Measurements from ENCODE around the gene GYG2. TPM values are rescaled to one million over a fixed set of nuclear protein-coding genes. Genes with fewer than 3 reads are reported as not detected.
"Not testable (repeated sequence)": the region's sequence is repeated elsewhere in the genome, so short reads cannot be mapped to it uniquely, and the experiment has no call there.

Gene GYG2
- total RNA-seq, 1 donor from 2014 or later, result 0.26 TPM

- no peak for TF ChIP-seq CTCF (IDR thresholded peaks at IDR 0.05; ENCODE audit: insufficient read depth, low read length, severe bottlenecking)
- DNase-seq (ENCODE audit: low read depth) (no peak), FAIRE-seq (no peak)
- Histone ChIP-seq H3K27me3 (ENCODE audit: control insufficient read depth, insufficient read depth, low read length) (no peaks in the 10 kb centered on the region), H3K4me3 (ENCODE audit: low read depth, low read length) (no peak overlapping the region), H3K36me3 (ENCODE audit: control insufficient read depth, insufficient read depth, low read length) (no peaks in the 10 kb centered on the region)
Measured at GRCh38 chrX:2878563-2878962, 49.8 kb downstream of the GYG2 start.

DNA sequence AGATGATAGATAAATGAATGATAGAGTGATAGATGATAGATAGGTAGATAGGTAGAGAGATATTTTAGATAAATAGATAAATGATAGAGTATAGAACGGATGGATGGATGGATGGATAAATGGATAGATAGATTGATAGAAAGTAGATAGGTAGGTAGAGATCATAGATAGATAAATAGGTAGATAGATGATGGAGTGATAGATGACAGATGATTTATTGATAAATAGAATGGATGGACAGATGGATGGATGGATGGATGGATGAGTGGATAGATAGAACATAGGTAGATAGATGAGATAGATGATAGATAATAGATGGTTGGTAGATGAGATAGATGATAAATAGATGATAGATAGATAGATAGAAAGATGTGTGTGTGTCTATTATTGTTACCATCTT is 50.9 kb downstream of the GYG2 start:
- no peak for FAIRE-seq

GRCh38 chrX:2883770-2884169 is 55.0 kb downstream of the GYG2 start:
- no peak overlapping the region for H3K4me3 ChIP-seq (ENCODE audit: low read depth, low read length)
- no peaks in the 10 kb centered on the region for H3K36me3 ChIP-seq (ENCODE audit: control insufficient read depth, insufficient read depth, low read length)
- H3K27me3 ChIP-seq (ENCODE audit: control insufficient read depth, insufficient read depth, low read length), result no peaks in the 10 kb centered on the region
- FAIRE-seq (no peak), DNase-seq (ENCODE audit: low read depth) (no peak)
- TF ChIP-seq CTCF (IDR thresholded peaks at IDR 0.05; ENCODE audit: insufficient read depth, low read length, severe bottlenecking), result no peak

More for the DNA sequence above, 50.9 kb downstream of the GYG2 start:
- no peak for TF ChIP-seq CTCF (IDR thresholded peaks at IDR 0.05; ENCODE audit: insufficient read depth, low read length, severe bottlenecking)
- H3K4me3 ChIP-seq (ENCODE audit: low read depth, low read length), result no peak overlapping the region
- H3K36me3 ChIP-seq (ENCODE audit: control insufficient read depth, insufficient read depth, low read length), result no peaks in the 10 kb centered on the region
- DNase-seq (ENCODE audit: low read depth), result no peak
- no peaks in the 10 kb centered on the region for H3K27me3 ChIP-seq (ENCODE audit: control insufficient read depth, insufficient read depth, low read length)

GRCh38 chrX:2888309-2888708 is 59.6 kb downstream of the GYG2 start:
- DNase-seq (ENCODE audit: low read depth), result no peak
- no peak for TF ChIP-seq CTCF (IDR thresholded peaks at IDR 0.05; ENCODE audit: insufficient read depth, low read length, severe bottlenecking)
- no peak overlapping the region for H3K4me3 ChIP-seq (ENCODE audit: low read depth, low read length)
- H3K27me3 ChIP-seq (ENCODE audit: control insufficient read depth, insufficient read depth, low read length), result no peaks in the 10 kb centered on the region
- FAIRE-seq, result no peak
- H3K36me3 ChIP-seq (ENCODE audit: control insufficient read depth, insufficient read depth, low read length), result no peaks in the 10 kb centered on the region

- no peak for TF ChIP-seq CTCF (IDR thresholded peaks at IDR 0.05; ENCODE audit: insufficient read depth, low read length, severe bottlenecking)
- FAIRE-seq (no peak), DNase-seq (ENCODE audit: low read depth) (no peak)
- H3K4me3 ChIP-seq (ENCODE audit: low read depth, low read length), result peak overlapping the region; percentile 23
- H3K27me3 ChIP-seq (ENCODE audit: control insufficient read depth, insufficient read depth, low read length), result no peaks in the 10 kb centered on the region
- no peaks in the 10 kb centered on the region for H3K36me3 ChIP-seq (ENCODE audit: control insufficient read depth, insufficient read depth, low read length)
Measured at GRCh38 chrX:2889045-2889605, 60.4 kb downstream of the GYG2 start.

DNA sequence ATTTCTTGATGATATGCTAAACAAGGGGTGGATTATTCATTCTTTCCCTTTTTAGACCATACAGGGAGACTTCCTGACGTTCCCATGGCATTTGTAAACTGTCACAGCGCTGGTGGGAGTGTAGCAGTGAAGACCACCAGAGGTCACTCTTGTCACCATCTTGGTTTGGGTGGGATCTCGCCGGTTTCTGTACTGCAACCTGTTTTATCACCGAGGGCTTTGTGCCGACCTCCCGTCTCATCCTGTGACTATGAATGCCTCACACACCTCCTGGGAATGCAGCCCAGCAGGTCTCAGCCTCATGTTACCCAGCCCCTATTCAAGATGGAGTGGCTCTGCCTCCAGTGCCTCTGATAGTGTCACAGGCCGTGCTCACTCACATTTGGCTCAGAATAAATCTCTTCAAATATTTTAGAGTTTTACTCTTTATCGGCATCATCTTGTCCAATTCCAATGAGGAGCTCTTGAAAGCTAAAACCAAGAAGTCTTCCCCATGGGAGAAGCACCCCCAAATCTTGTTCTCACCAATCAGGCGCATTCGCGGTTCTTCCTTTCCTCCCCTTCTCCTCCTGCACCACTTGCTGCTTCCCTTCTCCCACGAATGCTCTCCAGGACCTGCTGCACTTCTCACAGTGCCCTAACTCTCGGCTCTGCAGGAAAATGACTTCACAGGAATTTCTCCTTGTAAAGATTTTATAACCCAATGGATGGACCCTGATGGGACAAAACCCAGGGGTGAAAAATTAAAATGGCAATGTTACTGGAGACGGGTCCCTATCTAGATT is 61.2 kb downstream of the GYG2 start:
- DNase-seq (ENCODE audit: low read depth) (peak; percentile 13), FAIRE-seq (peak; percentile 47)
- not testable (repeated sequence) for H3K27me3 ChIP-seq (ENCODE audit: control insufficient read depth, insufficient read depth, low read length); H3K36me3 ChIP-seq (ENCODE audit: control insufficient read depth, insufficient read depth, low read length)
- peak overlapping the region; percentile 23 for H3K4me3 ChIP-seq (ENCODE audit: low read depth, low read length)

DNA sequence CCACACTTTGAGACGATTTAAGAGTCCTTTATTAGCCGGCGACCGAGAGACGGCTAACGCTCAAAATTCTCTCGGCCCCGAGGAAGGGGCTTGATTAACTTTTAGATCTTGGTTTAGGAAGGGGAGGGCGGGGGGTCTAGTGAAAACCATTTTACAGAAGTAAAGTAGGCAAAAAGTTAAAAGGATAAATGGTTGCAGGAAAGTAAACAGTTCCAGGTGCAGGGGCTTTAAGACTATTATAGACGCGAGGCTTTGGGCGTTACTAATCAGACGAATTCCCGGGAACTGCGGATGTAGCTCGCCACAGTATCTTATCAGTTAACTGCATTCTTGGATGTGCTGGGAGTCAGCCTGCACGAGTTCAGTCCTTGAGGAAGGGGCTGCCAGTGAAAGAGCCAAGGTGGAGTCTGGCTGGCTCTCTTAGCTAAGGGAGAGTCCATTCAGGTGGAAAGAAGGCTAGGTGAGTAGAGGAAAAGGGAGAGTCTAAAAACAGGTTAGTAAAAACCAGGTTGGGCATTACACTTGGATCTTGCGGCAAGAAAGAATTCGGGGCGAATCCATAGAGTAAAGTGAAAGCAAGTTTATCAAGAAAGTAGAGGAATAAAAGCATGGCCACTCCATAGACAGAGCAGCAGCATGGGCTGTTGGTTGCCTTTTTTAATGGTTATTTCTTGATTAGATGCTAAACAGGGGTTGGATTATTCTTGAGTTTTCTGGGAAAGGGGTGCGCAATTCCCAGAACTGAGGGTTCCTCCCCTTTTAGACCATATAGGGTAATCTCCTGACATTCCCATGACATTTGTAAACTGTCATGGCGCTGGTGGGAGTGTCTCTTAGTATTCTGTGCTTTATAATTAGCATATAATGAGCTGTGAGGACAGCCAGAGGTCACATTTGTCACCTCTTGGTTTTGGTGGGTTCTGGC is 62.1 kb downstream of the GYG2 start:
- not testable (repeated sequence) for FAIRE-seq; H3K27me3 ChIP-seq (ENCODE audit: control insufficient read depth, insufficient read depth, low read length); H3K4me3 ChIP-seq (ENCODE audit: low read depth, low read length); DNase-seq (ENCODE audit: low read depth); H3K36me3 ChIP-seq (ENCODE audit: control insufficient read depth, insufficient read depth, low read length)
